Spinal cord (tissue), 10 donors: ENCODE results near the gene ARMC3. TPM values are rescaled to one million over a fixed set of nuclear protein-coding genes. Genes with fewer than 3 reads are reported as not detected.

Source experiments
- DNase-seq, 6 donors: peaks; one replicate each; pipeline versions ENCODE4 v3.0.0 to v3.0.0-alpha.2; 2013 to 2015; ENCODE audit warnings: low spot score in 6 of 6, low read depth in 4 of 6
- H3K27ac ChIP-seq: one replicate; pipeline ENCODE4 v1.5.1; 2013; ENCODE audit warnings: low read depth, low read length, control low read depth
- H3K27me3 ChIP-seq: one replicate; pipeline ENCODE4 v1.6.1; 2013; ENCODE audit warnings: low read length; ENCODE audit not compliant: control insufficient read depth, insufficient read depth
- H3K36me3 ChIP-seq: one replicate; pipeline ENCODE4 v1.6.1; 2013; ENCODE audit warnings: low read length; ENCODE audit not compliant: control insufficient read depth, insufficient read depth
- H3K4me1 ChIP-seq: one replicate; pipeline ENCODE4 v1.6.1; 2013; ENCODE audit warnings: low read length; ENCODE audit not compliant: control insufficient read depth, insufficient read depth
- H3K4me3 ChIP-seq: one replicate; pipeline ENCODE4 v1.5.1; 2013; ENCODE audit warnings: low read depth, low read length, control low read depth
- H3K9me3 ChIP-seq: one replicate; pipeline ENCODE4 v1.6.1; 2013; ENCODE audit warnings: low read length; ENCODE audit not compliant: control insufficient read depth, insufficient read depth
- WGBS: methylation state at CpG from one replicate; pipeline ENCODE4 v1.1.5; 2013; ENCODE audit warnings: missing lambda C conversion rate; ENCODE audit not compliant: insufficient coverage; 5-methylcytosine and 5-hydroxymethylcytosine counted together
- polyA plus RNA-seq, 2 donors: library from polyadenylated mRNA; unstranded; fragments of 120-200 nt; gene quantifications; one replicate each; pipeline ENCODE4 v1.2.1, GENCODE V29; 2013; ENCODE audit not compliant: insufficient read length in 2 of 2
- small RNA-seq: library from RNA; depleted of rRNA; stranded (forward); fragments of <200 nt; gene quantifications from one replicate; pipeline ENCODE3, GENCODE V24; 2014; ENCODE audit warnings: low replicate concordance
- total RNA-seq, 2 donors: library from RNA; depleted of rRNA in 1 of 2; stranded (reverse); fragments of 120-200 nt in 1 of 2; fragments of >200 nt in 1 of 2; gene quantifications; one replicate each; pipeline versions ENCODE4 v1.2.3 to v1.2.4, GENCODE V29; 2013 to 2014
- donor health status: healthy.

ARMC3 gene
- total and polyA plus RNA-seq, 4 donors: 7.0 to 29.3 (median 10.8) TPM

DNA sequence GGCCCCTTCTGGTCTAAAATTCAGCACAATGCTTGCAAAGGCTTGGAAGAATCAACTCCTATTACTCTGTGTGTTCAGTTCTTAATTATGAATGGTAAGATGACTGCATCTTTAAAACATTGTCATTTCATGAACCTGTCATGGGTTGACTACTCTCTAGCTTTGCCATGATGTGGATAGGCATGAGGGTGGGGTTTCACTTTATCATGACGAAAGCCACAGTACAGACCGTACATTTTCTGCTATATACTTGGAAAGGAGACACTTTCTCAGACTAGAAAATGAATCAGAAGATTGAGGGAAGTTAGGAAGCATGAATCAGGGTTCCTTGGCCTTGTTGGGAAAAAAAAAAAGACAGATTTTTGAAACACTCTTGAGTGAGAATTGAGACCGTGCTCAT lies 147.8 kb downstream of the ARMC3 start:
- Histone ChIP-seq H3K9me3 (no peaks in the 10 kb centered on the region), H3K4me1 (no peaks in the 10 kb centered on the region), H3K4me3 (no peak overlapping the region), H3K36me3 (no peaks in the 10 kb centered on the region), H3K27ac (no peak overlapping the region), H3K27me3 (no peaks in the 10 kb centered on the region)
- no peak for DNase-seq
- 80% methylated on average over 1 of the region's 3 CpGs for WGBS

DNA sequence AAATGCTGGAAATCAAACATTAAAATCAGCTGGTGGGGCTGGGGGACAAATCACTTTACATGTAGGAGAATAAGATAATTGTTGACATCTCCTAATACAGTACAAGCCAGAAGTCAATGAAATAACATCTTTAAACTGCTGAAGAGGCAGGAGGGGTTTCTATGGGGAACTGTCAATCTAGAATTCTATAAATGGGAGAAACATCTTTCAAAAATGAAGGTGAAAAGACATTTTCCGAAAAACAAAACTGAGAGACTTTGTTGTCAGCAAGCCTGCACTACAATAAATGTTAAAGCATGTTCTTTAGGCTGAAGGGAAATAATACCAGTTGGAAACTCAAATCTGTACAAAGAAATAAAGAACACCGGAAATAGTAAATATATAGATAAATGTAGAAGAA lies 150.3 kb downstream of the ARMC3 start:
- Histone ChIP-seq H3K4me3 (no peak overlapping the region), H3K27me3 (no peaks in the 10 kb centered on the region), H3K4me1 (no peaks in the 10 kb centered on the region), H3K36me3 (no peaks in the 10 kb centered on the region), H3K27ac (no peak overlapping the region), H3K9me3 (no peaks in the 10 kb centered on the region)
- WGBS: no CpG with 5 or more reads among the region's 2 CpGs
- no peak for DNase-seq

DNA sequence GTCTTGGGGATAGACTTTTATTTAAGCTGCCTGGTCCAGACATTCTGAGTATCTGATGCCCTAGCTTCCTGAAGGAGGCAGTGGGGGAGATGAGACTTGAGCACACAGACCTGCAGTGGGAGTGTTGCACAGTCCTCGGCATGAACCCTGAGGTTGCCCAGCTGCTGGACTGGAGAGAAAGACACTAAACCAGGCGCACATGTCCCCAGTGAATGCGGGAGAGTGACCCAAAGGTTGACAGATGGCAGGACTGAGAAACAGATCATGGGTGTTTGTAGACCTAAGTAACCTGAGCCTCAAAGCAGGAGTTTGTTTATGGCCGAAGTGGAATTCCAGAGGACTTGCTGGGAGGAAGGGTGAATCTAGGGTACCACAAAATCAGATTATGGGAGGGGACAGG lies 151.8 kb downstream of the ARMC3 start:
- no peak for DNase-seq
- Histone ChIP-seq H3K36me3 (no peaks in the 10 kb centered on the region), H3K4me3 (no peak overlapping the region), H3K27me3 (no peaks in the 10 kb centered on the region), H3K27ac (no peak overlapping the region), H3K4me1 (no peaks in the 10 kb centered on the region), H3K9me3 (no peaks in the 10 kb centered on the region)
- WGBS: 35% methylated on average over 4 of the region's 4 CpGs

DNA sequence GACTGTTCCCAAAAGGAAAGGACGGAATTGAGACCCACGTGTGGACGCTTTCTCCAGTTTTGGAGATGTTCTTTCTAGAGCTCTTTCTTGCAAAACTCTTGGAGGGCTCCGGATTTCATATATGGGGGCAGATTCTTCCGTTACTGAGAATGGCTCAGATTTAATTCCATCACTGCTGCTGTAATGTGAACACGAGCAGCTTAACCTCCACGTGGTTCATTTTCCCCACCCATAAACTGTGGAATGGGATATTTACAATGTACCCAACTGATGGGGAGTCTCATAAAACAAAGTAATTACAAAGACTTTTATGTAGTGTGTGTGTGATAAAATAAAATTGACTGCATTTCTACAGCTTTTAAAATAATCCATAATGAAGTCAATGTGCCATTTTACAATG lies 152.4 kb downstream of the ARMC3 start:
- H3K27me3 ChIP-seq: no peaks in the 10 kb centered on the region
- no peak for DNase-seq
- 100% methylated on average over 1 of the region's 7 CpGs for WGBS
- no peak overlapping the region for H3K4me3 ChIP-seq
- no peaks in the 10 kb centered on the region for H3K4me1 ChIP-seq
- H3K9me3 ChIP-seq: no peaks in the 10 kb centered on the region
- H3K36me3 ChIP-seq: no peaks in the 10 kb centered on the region
- H3K27ac ChIP-seq: no peak overlapping the region

DNA sequence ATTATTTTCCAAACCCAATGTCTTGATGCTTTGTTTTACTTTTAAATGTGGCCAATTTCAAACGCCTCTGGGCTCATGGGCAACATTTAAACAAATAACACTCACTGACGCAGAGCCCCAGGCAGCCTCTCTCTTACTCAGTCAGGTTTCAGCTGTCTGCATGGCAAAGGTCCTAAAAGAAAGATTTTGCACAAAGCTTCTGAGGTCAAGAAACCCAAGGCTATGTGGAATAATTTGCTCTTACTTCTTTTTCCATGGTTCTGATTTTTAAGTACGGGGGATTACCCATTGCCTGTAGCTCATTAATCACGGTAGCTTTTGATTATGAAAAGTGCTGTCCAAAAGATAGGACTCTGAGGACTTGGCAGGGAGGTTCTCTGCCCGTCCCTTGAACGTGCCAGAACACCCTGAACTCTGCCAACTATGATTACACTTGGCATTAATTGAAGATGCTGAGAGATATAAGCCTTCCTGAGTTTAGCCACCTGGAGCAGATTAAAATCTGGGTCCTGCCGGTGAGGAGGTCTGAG lies 153.4 kb downstream of the ARMC3 start:
- peak in 1 of 6 donors; percentile 27 for DNase-seq
- H3K27ac ChIP-seq: no peak overlapping the region

DNA sequence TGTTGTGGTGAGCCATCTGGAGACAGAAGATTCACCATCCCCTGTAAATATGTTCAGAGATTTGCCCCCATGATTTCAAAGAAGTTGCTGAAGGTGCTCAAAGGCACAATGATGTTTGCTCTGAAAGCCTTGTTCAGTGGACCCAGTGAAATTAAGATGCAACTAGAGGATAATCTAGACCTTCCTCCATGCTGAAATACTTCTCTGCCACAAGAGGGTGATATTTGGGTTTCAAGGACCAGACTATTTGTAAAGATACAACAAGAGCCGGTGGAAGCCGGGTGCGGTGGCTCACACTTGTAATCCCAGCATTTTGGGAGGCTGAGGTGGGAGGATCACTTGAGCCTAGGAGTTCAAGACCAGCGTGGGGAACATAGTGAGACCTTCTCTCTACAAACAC lies 154.0 kb downstream of the ARMC3 start:
- no CpG with 5 or more reads among the region's 4 CpGs for WGBS
- Histone ChIP-seq H3K4me1 (no peaks in the 10 kb centered on the region), H3K9me3 (no peaks in the 10 kb centered on the region), H3K27ac (no peak overlapping the region), H3K4me3 (no peak overlapping the region), H3K27me3 (no peaks in the 10 kb centered on the region), H3K36me3 (no peaks in the 10 kb centered on the region)
- no peak for DNase-seq

More for the DNA sequence above, 153.4 kb downstream of the ARMC3 start:
- no peaks in the 10 kb centered on the region for H3K36me3 ChIP-seq
- no peaks in the 10 kb centered on the region for H3K9me3 ChIP-seq
- no peaks in the 10 kb centered on the region for H3K27me3 ChIP-seq
- WGBS: 38% methylated on average over 1 of the region's 7 CpGs
- H3K4me1 ChIP-seq: no peaks in the 10 kb centered on the region
- H3K4me3 ChIP-seq: no peak overlapping the region

Small RNA genes lying within 50 kb of the gene (small RNA-seq; reads per million reads assigned to genes)
- gene RNA5SP304: 0.08 reads per million

Other genes with a start within 250 kb of the ARMC3 start
- gene PIP4K2A, start 213.5 kb upstream of the ARMC3 start, total RNA-seq: 10 to 100 TPM; 38.9 to 60.4 TPM
- gene PIP4K2A, start 213.5 kb upstream of the ARMC3 start, polyA plus RNA-seq: 10 to 100 TPM; 41.5 to 43.2 TPM
- gene MSRB2, start 167.5 kb downstream of the ARMC3 start, total RNA-seq: 10 to 100 TPM; 19.6 to 25.1 TPM
- 10 to 100 TPM; 46.3 to 46.9 TPM for gene MSRB2, start 167.5 kb downstream of the ARMC3 start, polyA plus RNA-seq